SK-MEL-5 (cell line): ENCODE results near the gene BDKRB2. TPM values are rescaled to one million over a fixed set of nuclear protein-coding genes. Genes with fewer than 3 reads are reported as not detected.

ENCODE experiments used
- DNase-seq: peaks from one replicate; pipeline ENCODE4 v3.0.0-alpha.2; 2016; ENCODE audit warnings: low read depth, low spot score
- in situ Hi-C: cut with HindIII; loops from 2 replicates; pipeline ENCODE4 v1.10.0; 2016; ENCODE audit warnings: low sequenced_read_pairs, high pct_unique_total_duplicates, low pct_unique_long_range_greater_than_20kb
- total RNA-seq: library from RNA; depleted of rRNA; stranded (reverse); fragments of >200 nt; shearing (Covaris generic); gene quantifications from 2 replicates; pipeline ENCODE4 v1.2.3, GENCODE V29; 2014

Gene BDKRB2
- total RNA-seq, 1 experiment from 2014 or later, result not detected

- DNase-seq, result no peak
- in situ Hi-C loops, result no loop called here
Observed at GRCh38 chr14:96192975-96193805, 11.4 kb upstream of the BDKRB2 start.

GRCh38 chr14:96194262-96194656 lies 10.4 kb upstream of the BDKRB2 start:
- DNase-seq, result no peak

GRCh38 chr14:96194657-96195431 lies 9.8 kb upstream of the BDKRB2 start:
- in situ Hi-C loops, result no loop called here

More at GRCh38 chr14:96194262-96194656, 10.4 kb upstream of the BDKRB2 start:
- in situ Hi-C loops, result no loop called here

GRCh38 chr14:96195441-96196081 lies 9.1 kb upstream of the BDKRB2 start:
- in situ Hi-C loops, result no loop called here
- no peak for DNase-seq

More at GRCh38 chr14:96194657-96195431, 9.8 kb upstream of the BDKRB2 start:
- no peak for DNase-seq

- no peak for DNase-seq
- in situ Hi-C loops, result no loop called here
Observed at GRCh38 chr14:96197163-96197852, 7.3 kb upstream of the BDKRB2 start.

GRCh38 chr14:96197969-96198368 lies 6.7 kb upstream of the BDKRB2 start:
- no peak for DNase-seq
- in situ Hi-C loops, result no loop called here

GRCh38 chr14:96198430-96199130 lies 6.1 kb upstream of the BDKRB2 start:
- in situ Hi-C loops, result no loop called here
- no peak for DNase-seq

GRCh38 chr14:96201157-96201556 lies 3.5 kb upstream of the BDKRB2 start:
- no peak for DNase-seq
- in situ Hi-C loops, result no loop called here

- in situ Hi-C loops, result no loop called here
- no peak for DNase-seq
Observed at GRCh38 chr14:96201965-96202364, 2.7 kb upstream of the BDKRB2 start.

- no peak for DNase-seq
- in situ Hi-C loops, result no loop called here
Observed at GRCh38 chr14:96202441-96203094, 2.1 kb upstream of the BDKRB2 start.

GRCh38 chr14:96203116-96203515 lies 1.5 kb upstream of the BDKRB2 start:
- in situ Hi-C loops, result no loop called here

GRCh38 chr14:96203635-96204034 lies 1.0 kb upstream of the BDKRB2 start:
- DNase-seq, result no peak

More at GRCh38 chr14:96203116-96203515, 1.5 kb upstream of the BDKRB2 start:
- no peak for DNase-seq

GRCh38 chr14:96205059-96205977 lies 679 bp downstream of the BDKRB2 start:
- no peak for DNase-seq
- in situ Hi-C loops, result no loop called here

More at GRCh38 chr14:96203635-96204034, 1.0 kb upstream of the BDKRB2 start:
- in situ Hi-C loops, result no loop called here

- no peak for DNase-seq
- in situ Hi-C loops, result no loop called here
Observed at GRCh38 chr14:96205978-96206360, 1.3 kb downstream of the BDKRB2 start.

- in situ Hi-C loops, result no loop called here
Observed at GRCh38 chr14:96206461-96206860, 1.8 kb downstream of the BDKRB2 start.

GRCh38 chr14:96207686-96208085 lies 3.0 kb downstream of the BDKRB2 start:
- DNase-seq, result no peak
- in situ Hi-C loops, result no loop called here

More at GRCh38 chr14:96206461-96206860, 1.8 kb downstream of the BDKRB2 start:
- DNase-seq, result no peak
